KG1 (cell line): ENCODE measurements around the gene ANTXRL.
A peak's percentile ranks its signal among the peaks of the same experiment; 100 is the strongest.
"Not testable (repeated sequence)": the region's sequence is repeated elsewhere in the genome, so short reads cannot be mapped to it uniquely, and the experiment has no call there.

Experiments
- DNase-seq: peaks from one replicate; lab custom pipeline; 2025; lab: John Stamatoyannopoulos, UW

The ANTXRL gene

GRCh38 chr10:46254467-46254866, 32.3 kb upstream of the ANTXRL start:
- DNase-seq: no peak

- not testable (repeated sequence) for DNase-seq
Observed at GRCh38 chr10:46255210-46255609, 31.6 kb upstream of the ANTXRL start.

DNA sequence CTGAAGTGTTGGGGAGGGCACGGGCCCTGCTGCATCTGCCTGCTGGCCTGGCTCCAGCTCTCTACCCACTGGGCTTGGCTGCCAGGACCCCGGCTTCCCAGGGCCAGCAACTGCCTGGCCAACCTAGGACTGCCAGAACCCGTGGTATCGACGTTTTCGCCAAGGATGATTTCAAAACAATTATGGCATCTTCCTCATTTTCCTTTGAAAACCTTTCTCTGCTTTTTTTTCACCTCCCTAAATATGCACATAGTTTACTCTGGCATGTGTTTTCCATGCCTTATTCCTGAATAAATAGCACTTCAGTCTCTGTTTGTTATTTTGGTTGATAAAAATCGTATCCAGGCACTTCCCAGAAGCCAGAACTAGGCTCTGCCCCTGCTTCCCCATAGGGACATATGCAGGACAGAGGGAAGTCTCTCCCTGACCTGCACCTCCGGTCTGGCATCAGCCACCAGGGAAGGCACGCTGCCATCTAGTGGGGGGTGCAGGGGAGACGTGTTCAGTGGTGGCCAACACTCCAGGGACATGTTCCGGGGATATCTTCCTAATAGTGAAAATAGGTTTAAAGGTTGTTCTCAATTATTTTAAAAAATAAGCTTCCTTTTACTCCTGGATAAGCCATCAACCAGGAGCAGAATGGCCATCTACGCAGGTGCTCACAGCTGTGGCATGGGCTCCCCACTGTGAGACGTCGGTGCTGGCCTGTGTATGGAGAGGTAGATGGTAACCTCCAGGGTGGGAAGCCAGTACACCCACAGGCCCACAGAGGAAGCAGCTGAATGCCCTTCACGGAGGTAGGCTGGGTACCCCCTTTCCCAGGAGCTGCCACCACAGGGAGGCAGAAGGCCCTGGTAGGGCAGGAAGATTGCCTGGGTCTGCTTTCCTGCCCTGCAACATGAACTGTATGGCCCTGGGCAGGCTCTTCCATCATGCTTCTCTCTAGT, 30.7 kb upstream of the ANTXRL start:
- DNase-seq: peak; percentile 44

- no peak for DNase-seq
Observed at GRCh38 chr10:46257099-46257498, 29.7 kb upstream of the ANTXRL start.

- not testable (repeated sequence) for DNase-seq
Observed at GRCh38 chr10:46262906-46263560, 23.8 kb upstream of the ANTXRL start.

DNA sequence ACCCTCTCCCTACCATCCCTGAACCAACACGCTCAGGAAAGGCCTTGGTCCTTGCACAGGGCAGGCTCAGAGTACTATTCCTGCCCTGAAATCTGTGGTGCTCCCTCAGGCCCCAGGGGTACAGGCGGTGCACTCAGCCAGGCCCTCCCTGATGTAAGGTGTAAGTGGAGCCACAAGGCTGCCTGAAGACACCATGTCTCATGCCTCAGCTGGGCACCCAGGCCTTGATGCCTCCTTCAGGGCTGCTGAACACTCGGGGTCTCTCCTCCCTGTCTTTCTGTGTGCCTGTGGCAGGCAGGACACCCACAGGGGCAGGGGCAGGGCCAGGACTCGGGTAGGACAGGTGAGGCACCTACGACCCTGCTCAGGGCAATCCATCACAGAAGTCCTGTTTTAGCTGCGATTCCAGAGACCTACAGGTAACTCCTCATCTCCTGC, 22.9 kb upstream of the ANTXRL start:
- no peak for DNase-seq

DNA sequence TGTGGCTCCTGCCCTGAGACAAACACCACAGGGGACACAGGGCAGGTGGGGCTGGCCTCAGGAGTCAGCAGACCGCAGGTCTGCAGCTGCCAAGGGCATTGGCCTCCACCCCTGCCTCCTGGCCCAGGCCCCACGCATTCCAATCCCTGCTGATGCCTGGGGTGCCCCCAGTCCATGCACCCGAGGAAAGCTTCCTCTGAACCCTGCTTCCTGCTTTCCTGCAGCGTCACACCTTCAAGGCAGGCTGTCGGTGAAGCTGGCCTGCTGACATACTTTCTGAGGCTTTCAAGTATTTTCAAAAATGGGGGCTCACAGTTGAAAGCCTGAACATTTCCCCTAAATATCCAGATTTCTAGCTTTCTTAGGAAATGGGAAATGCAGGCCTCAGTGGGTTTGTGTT, 22.5 kb upstream of the ANTXRL start:
- DNase-seq: no peak

DNA sequence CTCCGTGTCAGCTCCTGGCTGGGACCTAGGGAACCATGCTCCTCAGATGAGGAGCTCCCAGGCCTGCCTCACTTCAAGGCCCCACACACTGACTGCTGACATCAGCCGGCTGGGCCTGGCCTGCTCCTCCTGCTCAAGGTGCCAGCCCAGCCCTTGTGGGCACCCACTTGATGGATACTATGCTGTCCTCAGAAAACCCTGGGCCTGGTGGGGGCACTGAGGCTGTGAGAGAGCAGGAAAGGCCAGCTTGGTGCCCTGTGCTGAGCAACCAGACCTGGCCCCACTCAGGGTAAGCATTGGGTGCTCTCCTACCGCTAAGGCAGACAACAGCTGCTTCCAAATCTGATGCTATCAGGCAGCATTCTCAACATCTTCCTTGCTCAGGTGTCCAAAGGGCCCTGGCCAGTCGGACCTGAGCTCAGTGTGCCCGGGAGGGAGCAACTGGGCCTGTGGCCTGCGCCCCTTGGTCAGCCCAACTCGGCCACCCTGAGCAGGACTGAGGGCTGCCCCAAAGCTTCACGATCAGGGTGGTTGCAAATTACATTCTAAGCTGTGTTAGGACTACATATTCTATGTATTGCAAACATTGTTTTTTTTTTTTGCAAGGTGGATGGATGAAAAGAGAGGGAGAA, 21.9 kb upstream of the ANTXRL start:
- DNase-seq: no peak

DNA sequence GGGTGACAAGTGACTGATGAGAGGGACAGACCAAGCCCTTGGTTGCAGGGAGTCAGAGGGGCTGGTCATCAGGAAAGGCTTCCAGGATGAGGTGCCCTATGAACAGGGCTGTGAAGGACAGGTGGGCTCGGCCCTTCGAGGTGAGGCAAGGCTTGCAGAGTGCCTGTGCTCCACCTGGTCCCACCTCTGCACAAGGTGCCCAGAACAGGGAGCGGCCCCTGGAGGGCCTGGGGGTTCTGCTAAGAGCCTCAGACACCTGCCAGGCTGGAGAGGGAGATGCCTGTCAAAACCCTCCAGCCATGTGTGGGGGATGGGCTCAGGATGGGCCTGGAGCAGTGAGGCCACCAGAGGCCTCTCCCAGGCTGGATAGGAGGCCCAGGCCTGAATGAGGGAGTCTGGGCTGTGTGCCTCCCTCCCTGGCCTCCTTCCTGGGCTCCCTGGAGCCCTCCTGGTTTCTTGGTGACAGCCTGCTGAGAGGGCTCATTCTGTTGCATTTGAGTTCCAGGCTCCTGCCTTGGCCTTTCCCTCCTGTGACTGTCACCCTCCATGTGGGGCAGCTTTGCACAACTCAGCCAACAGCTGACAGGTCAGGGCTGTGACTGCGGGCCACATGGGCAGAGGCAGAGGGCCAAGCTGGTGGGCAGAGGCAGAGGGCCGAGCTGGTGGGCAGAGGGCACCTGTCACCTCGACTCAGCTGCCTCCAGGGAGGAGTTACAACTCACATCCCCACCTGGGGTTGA, 21.1 kb upstream of the ANTXRL start:
- not testable (repeated sequence) for DNase-seq

DNA sequence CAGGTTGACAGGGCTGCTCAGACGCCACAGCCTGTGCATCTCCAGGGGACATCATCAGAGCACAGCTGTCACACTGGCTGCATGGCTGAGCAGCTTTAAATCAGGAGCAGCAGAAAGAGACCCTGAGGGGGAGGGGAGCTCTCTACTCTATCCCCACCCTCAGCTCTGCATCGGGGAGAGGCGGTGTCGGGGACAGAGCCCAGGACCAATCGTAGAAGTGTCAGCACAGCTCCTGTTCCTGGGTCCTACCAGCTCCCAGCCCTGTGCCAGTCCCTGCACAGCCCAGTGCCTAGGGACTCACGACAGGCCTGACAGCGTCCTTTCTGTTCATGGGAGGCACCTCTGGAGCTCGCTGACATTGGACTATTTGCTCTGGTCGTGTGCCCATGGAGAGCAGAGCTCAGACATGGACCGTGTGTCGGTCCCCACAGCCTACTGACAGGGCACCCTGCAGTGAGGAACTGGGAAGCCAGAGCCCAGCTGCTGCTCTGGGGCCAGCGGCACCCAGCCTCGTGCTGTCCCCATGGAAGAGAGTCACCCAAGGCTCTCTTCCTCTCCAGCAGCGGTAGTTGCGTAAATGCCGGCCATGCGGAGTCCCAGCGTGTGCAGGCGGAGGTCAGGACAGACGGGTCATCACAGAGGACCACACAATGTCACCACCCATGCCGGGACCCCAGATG, 20.4 kb upstream of the ANTXRL start:
- DNase-seq: no peak

DNA sequence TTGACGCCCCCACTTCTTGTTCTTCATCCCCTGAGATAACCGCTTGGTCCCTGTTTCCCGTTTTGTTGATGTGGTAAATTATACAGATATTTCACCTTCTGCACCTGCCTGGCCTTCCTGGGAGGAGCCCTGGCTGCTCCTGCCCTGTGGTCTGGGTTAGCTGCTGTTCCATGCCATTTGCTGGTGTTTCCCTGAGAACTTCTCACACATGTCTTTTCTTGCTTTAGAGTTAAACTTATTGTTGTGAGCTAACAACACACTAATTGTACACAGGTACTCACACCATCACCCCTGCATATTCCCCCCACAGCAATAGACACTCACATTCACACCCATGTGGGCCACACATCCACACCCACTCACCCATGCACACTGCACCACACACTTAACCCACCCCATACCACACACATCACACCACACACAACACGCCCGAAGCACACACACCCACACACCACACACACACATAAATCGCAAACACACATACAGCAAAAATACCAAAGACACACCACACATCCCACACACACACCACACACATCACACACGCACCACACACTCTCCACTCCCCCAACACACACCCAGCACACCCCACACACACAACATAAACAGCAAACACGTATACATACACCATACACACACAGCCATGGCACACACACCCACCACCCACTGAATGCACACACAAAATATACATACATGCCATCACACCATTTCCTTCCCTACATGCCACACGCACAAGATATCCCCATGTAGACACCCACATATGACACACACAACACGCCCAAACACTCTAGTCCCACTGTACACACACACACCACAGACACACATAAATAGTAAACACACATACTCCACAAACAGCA, 19.4 kb upstream of the ANTXRL start:
- no peak for DNase-seq

- DNase-seq: no peak
Observed at GRCh38 chr10:46268076-46268881, 18.5 kb upstream of the ANTXRL start.

- DNase-seq: not testable (repeated sequence)
Observed at GRCh38 chr10:46269554-46270053, 17.2 kb upstream of the ANTXRL start.

GRCh38 chr10:46270086-46270811, 16.5 kb upstream of the ANTXRL start:
- no peak for DNase-seq

DNA sequence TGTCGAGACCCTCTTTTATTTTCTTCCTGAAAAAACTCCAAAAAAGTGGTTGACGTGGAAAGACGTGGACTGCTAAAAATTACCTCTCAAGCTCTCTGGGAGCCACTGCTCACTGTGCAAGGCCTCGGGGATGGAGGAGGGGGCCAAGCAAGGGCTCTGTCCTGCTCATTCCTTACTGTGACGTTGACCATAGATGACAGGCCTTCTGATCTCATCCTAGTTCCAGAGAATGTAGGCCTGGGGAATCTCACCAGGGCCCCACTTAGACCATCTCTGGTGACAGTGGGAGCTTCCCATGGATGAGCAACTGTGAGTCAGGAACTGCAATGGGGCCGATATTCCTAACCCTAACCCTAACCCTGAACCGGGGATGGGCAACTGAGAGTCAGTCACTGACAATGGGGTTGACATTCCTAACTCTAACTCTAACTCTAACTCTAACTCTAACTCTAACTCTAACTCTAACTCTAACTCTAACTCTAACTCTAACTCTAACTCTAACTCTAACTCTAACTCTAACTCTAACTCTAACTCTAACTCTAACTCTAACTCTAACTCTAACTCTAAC, 15.8 kb upstream of the ANTXRL start:
- not testable (repeated sequence) for DNase-seq

DNA sequence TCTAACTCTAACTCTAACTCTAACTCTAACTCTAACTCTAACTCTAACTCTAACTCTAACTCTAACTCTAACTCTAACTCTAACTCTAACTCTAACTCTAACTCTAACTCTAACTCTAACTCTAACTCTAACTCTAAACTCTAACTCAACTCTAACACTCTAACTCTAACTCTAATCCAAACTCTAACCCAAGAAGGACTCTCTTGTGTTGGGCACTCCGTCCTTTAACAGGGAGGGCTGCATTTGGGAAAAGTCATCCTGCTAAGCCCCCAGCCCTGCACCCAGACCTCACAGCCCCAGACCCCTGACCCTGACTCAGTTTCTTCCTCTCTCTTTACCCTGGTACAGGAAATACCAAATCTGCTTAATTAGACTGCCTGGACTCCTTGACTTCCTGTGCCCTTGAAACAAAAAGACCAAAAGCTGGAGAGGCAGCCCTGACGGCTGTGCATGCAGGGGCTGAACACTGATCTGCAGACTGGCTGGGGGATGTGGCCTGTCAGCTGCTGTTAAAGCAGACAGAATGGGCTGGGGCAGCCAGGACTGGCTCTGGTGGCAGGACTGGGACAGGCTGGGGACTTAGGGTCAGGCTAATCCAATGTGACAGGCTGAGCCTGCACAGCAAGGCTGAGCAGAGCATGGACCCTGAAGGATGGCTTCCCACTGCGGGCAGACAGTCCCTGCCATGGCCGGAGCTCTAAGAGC, 14.8 kb upstream of the ANTXRL start:
- DNase-seq: not testable (repeated sequence)

DNA sequence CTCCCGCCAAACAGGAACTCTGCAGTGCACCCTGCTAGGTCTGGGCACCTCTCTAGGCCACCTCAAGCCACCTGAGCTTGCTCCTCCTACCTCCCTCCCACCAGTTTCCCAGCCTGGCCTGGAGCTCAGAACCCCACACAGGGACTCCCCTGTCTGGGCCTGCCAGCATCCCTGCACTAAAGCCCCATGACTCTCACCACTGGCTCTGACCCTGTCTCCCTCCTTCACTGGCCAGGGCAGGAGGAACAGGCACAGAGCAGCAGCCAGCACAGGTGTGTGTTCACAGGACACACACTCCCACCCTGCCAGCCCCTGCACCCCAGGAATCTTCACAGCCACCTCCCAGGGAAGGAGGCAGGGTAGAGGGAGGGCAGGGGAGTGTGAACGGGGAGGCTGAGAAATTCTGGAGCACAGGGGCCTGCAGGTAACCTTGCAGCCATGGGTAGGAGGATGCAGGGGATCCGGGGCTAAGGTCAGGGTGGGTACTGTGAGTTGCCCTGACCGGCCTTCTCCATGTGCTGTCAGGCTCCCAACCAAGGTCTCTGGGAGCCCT, 13.9 kb upstream of the ANTXRL start:
- DNase-seq: no peak
